Fibroblast of skin of back (primary cell): ENCODE results near the gene TSPAN11.

ENCODE experiments used
- DNase-seq: peaks from one replicate; pipeline ENCODE4 v3.0.0-alpha.2; 2013

Gene TSPAN11

GRCh38 chr12:30980955-30981662 lies 54.6 kb downstream of the TSPAN11 start:
- no peak for DNase-seq

DNA sequence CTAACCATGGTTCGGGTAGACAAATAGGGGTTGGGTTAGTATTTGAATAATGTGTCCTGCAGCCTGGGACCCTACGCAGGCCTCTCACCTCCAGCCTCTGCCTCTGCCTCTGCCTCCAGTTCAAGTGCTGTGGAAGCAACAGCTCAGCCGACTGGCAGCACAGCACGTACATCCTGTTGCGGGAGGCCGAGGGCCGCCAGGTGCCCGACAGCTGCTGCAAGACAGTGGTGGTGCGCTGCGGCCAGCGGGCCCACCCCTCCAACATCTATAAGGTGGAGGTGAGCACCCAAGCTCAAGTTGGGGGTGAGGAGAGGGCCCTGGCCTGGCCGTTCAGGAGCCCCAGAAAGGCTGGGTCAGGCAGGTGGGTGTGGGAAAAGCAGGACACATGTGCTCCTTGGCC lies 55.9 kb downstream of the TSPAN11 start:
- DNase-seq: no peak

DNA sequence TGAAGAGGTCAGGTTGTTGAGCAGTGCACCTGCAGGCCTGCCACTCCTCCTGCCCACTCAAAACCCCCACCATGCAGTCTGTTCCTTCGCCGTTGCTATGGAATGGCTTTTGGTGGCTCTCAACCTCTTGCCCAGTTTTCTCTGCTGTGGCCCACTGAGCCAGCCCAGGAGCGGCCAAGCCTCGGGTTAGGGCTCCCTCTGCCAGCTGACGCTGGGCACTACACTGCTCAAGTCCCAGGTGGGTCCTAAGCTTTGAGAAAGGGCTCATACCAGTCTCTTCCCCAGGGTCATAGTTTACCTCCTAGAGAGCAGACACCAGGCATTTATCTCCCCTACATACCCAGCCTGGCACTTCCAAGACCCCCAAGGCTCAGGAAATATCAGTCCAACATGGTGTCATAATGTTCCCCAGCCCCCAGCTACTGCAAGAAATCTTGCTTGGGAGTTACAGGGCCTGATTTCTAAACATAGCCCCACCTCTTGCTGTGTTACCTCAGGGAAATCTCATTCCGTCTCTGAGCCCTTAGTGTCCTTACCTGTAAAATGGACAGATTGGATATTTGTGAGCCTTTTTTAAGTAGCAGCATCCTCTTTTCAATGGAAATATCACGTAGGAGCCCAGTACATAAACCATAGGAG lies 59.4 kb downstream of the TSPAN11 start:
- peak; percentile 30 for DNase-seq

DNA sequence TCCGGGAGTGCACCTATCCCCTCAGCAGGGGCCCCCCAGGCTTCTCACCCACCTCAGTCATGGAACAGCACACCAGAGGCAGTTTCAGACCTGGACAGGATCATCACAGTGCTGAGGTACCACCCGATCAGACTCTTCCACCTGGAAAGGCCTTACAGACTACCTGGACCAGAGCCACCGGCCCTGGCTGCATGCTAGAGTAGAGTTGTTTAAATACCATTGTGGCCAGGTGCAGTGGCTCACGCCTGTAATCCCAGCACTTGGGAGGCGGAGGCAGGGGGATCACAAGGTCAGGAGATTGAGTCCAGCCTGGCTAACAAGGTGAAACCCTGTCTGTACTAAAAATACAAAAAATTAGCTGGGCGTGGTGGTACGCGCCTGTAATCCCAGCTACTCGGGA lies 61.5 kb downstream of the TSPAN11 start:
- DNase-seq: no peak

DNA sequence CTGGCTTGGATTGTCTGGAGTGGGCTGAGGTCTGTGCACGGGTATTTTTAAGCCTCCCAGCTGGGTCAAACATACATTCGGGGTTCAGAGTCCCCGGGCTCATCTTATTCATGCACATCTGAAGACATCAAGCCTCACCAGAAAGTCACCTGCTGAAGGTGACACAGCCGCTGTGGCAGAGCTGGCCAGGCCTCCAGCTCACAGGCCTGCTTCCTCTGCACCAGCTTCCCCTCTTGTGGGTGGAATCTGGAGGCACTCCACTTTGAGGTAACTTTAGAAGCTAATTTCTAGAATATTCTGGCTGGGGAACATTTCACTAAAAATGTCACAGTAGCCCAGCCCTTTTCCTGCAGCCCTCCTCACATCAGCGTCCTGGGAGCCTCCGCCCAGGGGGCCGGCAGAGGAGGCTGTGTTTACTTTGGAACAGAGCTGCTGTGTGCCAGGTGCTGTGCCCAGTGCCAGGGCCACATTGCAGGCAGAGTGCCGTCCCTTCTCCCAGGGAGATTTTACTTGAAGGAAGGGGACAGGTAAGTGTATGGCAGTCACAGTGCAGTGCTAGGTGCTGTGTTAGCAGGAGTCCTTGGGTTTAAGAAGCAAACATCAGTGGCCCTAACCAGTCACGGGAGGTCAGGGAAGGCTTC lies 62.2 kb downstream of the TSPAN11 start:
- DNase-seq: no peak

DNA sequence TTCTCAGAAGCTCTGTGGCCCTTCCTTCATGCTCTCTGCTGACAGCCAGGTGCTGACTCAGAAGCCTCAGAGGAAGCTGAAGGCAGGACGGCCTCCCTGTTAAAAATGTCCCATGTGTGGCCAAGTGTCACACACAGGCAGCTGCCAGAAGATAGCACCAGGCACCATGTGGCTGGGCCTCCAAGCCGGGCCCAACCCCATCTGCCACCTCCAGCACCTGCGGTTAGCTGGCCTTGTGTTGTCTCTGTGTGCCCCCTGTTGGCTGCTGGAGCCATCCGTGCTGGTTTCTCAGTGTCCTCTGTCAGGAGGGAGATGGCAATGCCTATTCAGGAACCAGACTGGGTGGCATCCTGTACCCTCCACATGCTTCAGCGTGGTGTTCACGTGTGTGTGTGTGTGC lies 63.2 kb downstream of the TSPAN11 start:
- no peak for DNase-seq

GRCh38 chr12:30990316-30990715 lies 63.8 kb downstream of the TSPAN11 start:
- no peak for DNase-seq

GRCh38 chr12:30990776-30991175 lies 64.2 kb downstream of the TSPAN11 start:
- DNase-seq: no peak

- DNase-seq: no peak
Measured at GRCh38 chr12:30991466-30991865, 64.9 kb downstream of the TSPAN11 start.

- no peak for DNase-seq
Measured at GRCh38 chr12:30992381-30992780, 65.8 kb downstream of the TSPAN11 start.

GRCh38 chr12:30993766-30994165 lies 67.2 kb downstream of the TSPAN11 start:
- DNase-seq: no peak

GRCh38 chr12:30994274-30994673 lies 67.7 kb downstream of the TSPAN11 start:
- DNase-seq: no peak

GRCh38 chr12:30996255-30996654 lies 69.7 kb downstream of the TSPAN11 start:
- peak; percentile 16 for DNase-seq

- no peak for DNase-seq
Measured at GRCh38 chr12:30996752-30997151, 70.2 kb downstream of the TSPAN11 start.

- no peak for DNase-seq
Measured at GRCh38 chr12:30997685-30998440, 71.3 kb downstream of the TSPAN11 start.

- no peak for DNase-seq
Measured at GRCh38 chr12:30999011-30999410, 72.5 kb downstream of the TSPAN11 start.

GRCh38 chr12:30999723-31000122 lies 73.2 kb downstream of the TSPAN11 start:
- no peak for DNase-seq

DNA sequence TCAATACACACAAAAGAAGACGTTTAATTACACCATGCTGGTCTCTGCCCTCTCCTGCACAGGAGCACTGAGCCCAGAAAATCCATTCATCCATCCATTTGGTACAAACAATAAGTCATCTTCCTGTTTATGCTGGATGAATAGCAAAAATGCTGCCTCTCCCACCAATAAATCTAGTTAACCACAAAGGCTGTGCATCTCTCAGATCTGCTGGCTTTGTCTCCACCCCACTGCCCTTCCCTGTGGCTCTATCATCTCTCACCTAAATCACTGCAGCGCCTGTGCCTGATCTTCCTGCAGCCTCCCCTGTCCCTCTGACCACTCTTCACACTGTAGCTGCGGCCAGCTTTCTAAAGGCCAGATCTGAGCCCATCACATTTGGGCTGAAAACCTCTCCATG lies 74.2 kb downstream of the TSPAN11 start:
- peak; percentile 15 for DNase-seq

DNA sequence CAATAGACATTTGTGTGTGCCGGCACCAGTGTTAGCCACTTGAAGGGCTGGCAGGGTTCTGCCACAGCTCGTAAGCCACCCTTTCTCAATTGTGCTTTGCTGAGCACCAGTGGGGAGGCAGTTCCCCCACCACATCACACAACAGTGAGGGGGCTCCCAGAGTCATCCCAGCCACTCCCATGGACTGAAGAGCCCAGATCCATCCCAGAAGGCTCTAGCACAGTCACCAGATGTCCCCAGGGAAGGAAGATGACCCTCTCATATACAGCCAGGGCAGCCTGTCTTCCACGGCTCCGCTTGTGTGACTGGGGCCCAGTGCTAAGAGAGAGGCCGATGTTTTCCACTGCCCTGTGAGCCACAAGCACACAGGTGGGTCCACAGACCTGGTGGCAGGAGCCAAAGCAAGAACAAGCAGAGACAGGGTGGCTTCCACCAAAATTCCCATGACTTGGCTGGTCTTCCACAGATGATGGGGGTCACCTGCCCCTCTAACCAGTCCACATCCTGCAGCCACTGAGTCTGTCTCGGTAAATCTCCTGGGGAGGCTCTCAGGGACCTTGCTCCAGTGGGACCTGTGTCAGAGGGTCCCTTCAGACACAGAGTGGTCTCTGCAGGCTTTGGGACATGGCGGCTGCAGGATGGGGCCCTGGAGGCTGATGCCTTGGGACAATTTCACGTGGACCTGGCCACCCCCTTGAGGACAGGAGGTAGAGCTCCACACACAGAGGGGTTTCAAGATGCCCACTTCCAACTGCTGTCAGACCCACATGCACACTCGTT lies 75.2 kb downstream of the TSPAN11 start:
- DNase-seq: no peak

GRCh38 chr12:31002361-31002725 lies 75.8 kb downstream of the TSPAN11 start:
- no peak for DNase-seq

DNA sequence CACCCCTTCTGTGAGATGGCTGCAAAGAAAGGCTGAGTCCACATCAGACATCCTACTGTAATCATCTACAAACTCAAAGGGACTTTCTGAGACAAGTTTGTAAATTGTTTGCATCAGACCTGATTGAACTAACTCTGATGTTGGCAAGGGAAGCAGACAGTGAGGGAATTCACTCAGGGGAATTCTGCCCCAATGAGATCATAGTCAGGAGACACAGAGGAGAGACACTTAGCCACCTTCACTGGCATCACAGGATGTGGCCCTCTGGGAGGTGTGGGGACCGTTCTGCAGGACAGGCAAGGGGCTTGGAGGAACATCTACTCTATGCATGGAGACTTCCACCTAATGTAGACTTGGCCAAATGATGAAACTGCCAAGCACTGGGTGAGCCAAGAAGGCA lies 76.5 kb downstream of the TSPAN11 start:
- DNase-seq: peak; percentile 32

DNA sequence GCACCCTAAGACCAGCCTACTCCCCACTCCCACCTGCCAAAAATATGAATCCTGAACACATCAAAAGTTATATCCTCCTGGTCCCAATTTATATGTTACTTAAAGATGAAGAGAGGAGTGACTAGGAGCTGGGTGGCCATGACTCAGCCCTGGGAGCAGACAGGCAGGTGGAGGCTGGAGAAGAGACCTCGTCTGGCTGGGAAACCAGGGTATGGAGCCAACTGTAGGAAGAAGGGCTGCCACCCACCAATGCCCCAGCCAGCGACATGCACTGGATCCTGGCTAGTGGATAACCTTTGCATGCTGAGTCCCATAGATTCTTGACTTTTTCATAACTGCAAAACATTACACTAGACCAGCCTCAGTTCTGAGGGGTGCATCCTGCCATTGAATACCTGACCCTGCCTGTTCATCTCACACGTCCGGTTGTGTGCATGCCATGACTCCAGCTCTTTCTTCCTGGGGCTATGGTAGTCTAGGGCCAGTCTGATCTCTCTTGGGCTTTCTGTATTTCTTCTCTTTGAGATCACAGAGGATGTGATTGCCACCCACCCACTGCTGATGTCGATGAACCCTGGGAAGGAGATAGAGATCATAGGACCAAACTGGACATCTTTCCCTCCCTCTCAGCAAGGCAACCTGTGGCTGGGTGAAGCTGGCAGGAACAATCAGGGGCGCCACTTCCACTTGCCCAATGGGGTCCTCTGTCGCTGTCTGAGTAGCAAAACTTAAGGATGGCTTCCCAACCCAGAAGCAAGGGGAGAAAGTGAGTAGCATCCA lies 77.5 kb downstream of the TSPAN11 start:
- DNase-seq: no peak
